H1 (cell line): Measurements from ENCODE around the gene CDH22. TPM values are rescaled to one million over a fixed set of nuclear protein-coding genes. Genes with fewer than 3 reads are reported as not detected.

Source experiments
- CTCF ChIA-PET: fragments of 300-600 bp; sonication (Branson Sonifier 250); formaldehyde crosslinking; loops from one replicate; lab custom pipeline; 2021; ENCODE audit not compliant: partially characterized antibody; lab: Charles Lee
- POLR2A ChIA-PET: fragments of 300-600 bp; sonication (Branson Sonifier 250); formaldehyde crosslinking; loops from one replicate; lab custom pipeline; 2021; ENCODE audit warnings: inconsistent platforms; ENCODE audit not compliant: partially characterized antibody; lab: Charles Lee
- DNase-seq, 2 experiments: peaks; one replicate each; pipeline versions ENCODE4 v3.0.0 to v3.0.0-alpha.2; 2010 to 2022; ENCODE audit warnings: low spot score in 2 of 2, low read depth in 1 of 2, mixed read lengths in 1 of 2
- FAIRE-seq: peaks from 2 replicates; lab custom pipeline; 2011; peaks lifted over from hg19 to GRCh38; lab: Jason Lieb, UNC
- H2AFZ ChIP-seq: 2 replicates; pipeline ENCODE4 v1.8.1; 2012; ENCODE audit warnings: low read length, inconsistent platforms
- H2AK5ac ChIP-seq: 2 replicates; pipeline ENCODE4 v1.6.1; 2013; ENCODE audit warnings: low read depth, low read length
- H2BK120ac ChIP-seq: replicated peaks from 2 replicates; pipeline ENCODE3; 2013; ENCODE audit warnings: low read depth, low read length, inconsistent platforms
- H2BK12ac ChIP-seq: 2 replicates; pipeline ENCODE4 v1.6.1; 2013; ENCODE audit warnings: low read depth, low read length
- H2BK15ac ChIP-seq: 2 replicates; pipeline ENCODE4 v1.6.1; 2013; ENCODE audit warnings: low read length
- H2BK20ac ChIP-seq: 2 replicates; pipeline ENCODE4 v1.6.1; 2013; ENCODE audit warnings: low read length
- H2BK5ac ChIP-seq: 2 replicates; pipeline ENCODE4 v1.6.1; 2013; ENCODE audit warnings: low read depth, low read length
- H3K14ac ChIP-seq: 2 replicates; pipeline ENCODE4 v1.6.1; 2013; ENCODE audit warnings: inconsistent platforms; ENCODE audit not compliant: insufficient read length
- H3K18ac ChIP-seq: 2 replicates; pipeline ENCODE4 v1.6.1; 2013; ENCODE audit warnings: low read length; ENCODE audit errors: extremely low read depth
- H3K23ac ChIP-seq: 2 replicates; pipeline ENCODE4 v1.6.1; 2013; ENCODE audit warnings: inconsistent platforms; ENCODE audit not compliant: insufficient read length
- H3K23me2 ChIP-seq: 2 replicates; pipeline ENCODE4 v1.6.1; 2013; ENCODE audit warnings: low read depth, low read length
- H3K27ac ChIP-seq: 2 replicates; pipeline ENCODE4 v1.6.1; 2011; ENCODE audit warnings: low read depth, low read length, inconsistent platforms
- H3K27me3 ChIP-seq, 4 experiments: replicated peaks in 1 of 4; 1 replicate in 1 of 4; 2 replicates in 3 of 4; pipeline versions ENCODE4 v1.6.1 to v1.8.1; 2011 to 2013; ENCODE audit warnings: low read length in 3 of 4, mild to moderate bottlenecking in 3 of 4, inconsistent platforms in 2 of 4, mixed read lengths in 2 of 4, moderate library complexity in 1 of 4; ENCODE audit not compliant: control insufficient read depth in 3 of 4, insufficient read depth in 3 of 4; ENCODE audit errors: extremely low read depth in 1 of 4
- H3K36me3 ChIP-seq, 4 experiments: 2 replicates each; pipeline versions ENCODE4 v1.6.1 to v1.8.1; 2011 to 2013; ENCODE audit warnings: mild to moderate bottlenecking in 4 of 4, low read length in 3 of 4, moderate library complexity in 2 of 4, control low read depth in 1 of 4, inconsistent platforms in 1 of 4; ENCODE audit not compliant: insufficient read depth in 4 of 4, control insufficient read depth in 2 of 4
- H3K4ac ChIP-seq: replicated peaks from 2 replicates; pipeline ENCODE3; 2013; ENCODE audit warnings: low read length, low read depth, mixed read lengths, inconsistent platforms; ENCODE audit not compliant: insufficient read length
- H3K4me1 ChIP-seq, 4 experiments: replicated peaks in 1 of 4; 1 replicate in 1 of 4; 2 replicates in 3 of 4; pipeline versions ENCODE4 v1.6.1 to v1.8.1; 2011 to 2013; ENCODE audit warnings: low read length in 3 of 4, inconsistent platforms in 2 of 4, mixed read lengths in 1 of 4; ENCODE audit not compliant: insufficient read depth in 4 of 4, control insufficient read depth in 3 of 4
- H3K4me2 ChIP-seq, 2 experiments: 2 replicates each; pipeline versions ENCODE4 v1.6.1 to v1.8.1; 2011 to 2013; ENCODE audit warnings: low read depth in 2 of 2, low read length in 2 of 2, control low read depth in 1 of 2, inconsistent platforms in 1 of 2, mild to moderate bottlenecking in 1 of 2; ENCODE audit not compliant: insufficient read depth in 1 of 2
- H3K4me3 ChIP-seq, 4 experiments: fragments of 200-600, 300-600 bp in 1 of 4; sonication (generic), shearing (Covaris generic), sonication (Bioruptor Twin) in 1 of 4; 2 replicates each; pipeline versions ENCODE4 v1.5.1 to v1.8.1; 2011 to 2016; ENCODE audit warnings: low read length in 4 of 4, low read depth in 3 of 4, control low read depth in 2 of 4, inconsistent platforms in 2 of 4, mild to moderate bottlenecking in 2 of 4, mixed read lengths in 1 of 4, moderate library complexity in 1 of 4; ENCODE audit not compliant: insufficient read depth in 2 of 4; ENCODE audit errors: extremely low read depth in 1 of 4
- H3K56ac ChIP-seq: replicated peaks from 2 replicates; pipeline ENCODE3; 2013; ENCODE audit warnings: low read depth, mild to moderate bottlenecking, mixed read lengths, low read length, inconsistent platforms; ENCODE audit not compliant: insufficient read length
- H3K79me1 ChIP-seq: 2 replicates; pipeline ENCODE4 v1.6.1; 2013; ENCODE audit warnings: low read depth, low read length, control low read depth
- H3K79me2 ChIP-seq, 2 experiments: 2 replicates each; pipeline versions ENCODE4 v1.6.1 to v1.8.1; 2012 to 2013; ENCODE audit warnings: low read length in 2 of 2, mild to moderate bottlenecking in 2 of 2, inconsistent platforms in 1 of 2; ENCODE audit not compliant: insufficient read depth in 2 of 2, control insufficient read depth in 1 of 2
- H3K9ac ChIP-seq, 4 experiments: replicated peaks in 1 of 4; 1 replicate in 1 of 4; 2 replicates in 3 of 4; pipeline versions ENCODE4 v1.6.1 to v1.8.1; 2011 to 2013; ENCODE audit warnings: low read depth in 3 of 4, low read length in 3 of 4, control low read depth in 2 of 4, mild to moderate bottlenecking in 2 of 4, moderate library complexity in 2 of 4, inconsistent platforms in 1 of 4; ENCODE audit errors: extremely low read depth in 1 of 4
- H3K9me3 ChIP-seq, 2 experiments: 2 replicates each; pipeline versions ENCODE4 v1.6.1 to v1.8.1; 2012 to 2013; ENCODE audit warnings: mild to moderate bottlenecking in 2 of 2, moderate library complexity in 2 of 2, control low read depth in 1 of 2, inconsistent platforms in 1 of 2, low read depth in 1 of 2, low read length in 1 of 2, mixed read lengths in 1 of 2; ENCODE audit not compliant: insufficient read depth in 2 of 2
- H4K20me1 ChIP-seq, 2 experiments: replicated peaks in 1 of 2; 2 replicates each; pipeline versions ENCODE3 to v1.8.1; 2011 to 2013; ENCODE audit warnings: inconsistent platforms in 2 of 2, low read length in 2 of 2, mild to moderate bottlenecking in 1 of 2; ENCODE audit not compliant: insufficient read depth in 2 of 2, control insufficient read depth in 1 of 2
- H4K5ac ChIP-seq: 2 replicates; pipeline ENCODE4 v1.6.1; 2013; ENCODE audit warnings: low read length, low read depth, mixed read lengths, inconsistent platforms; ENCODE audit not compliant: insufficient read length
- H4K8ac ChIP-seq: 2 replicates; pipeline ENCODE4 v1.8.0; 2013; ENCODE audit warnings: mild to moderate bottlenecking, moderate library complexity, low read length, inconsistent platforms; ENCODE audit not compliant: insufficient read depth; ENCODE audit errors: extremely low read depth
- H4K91ac ChIP-seq: replicated peaks from 2 replicates; pipeline ENCODE3; 2013; ENCODE audit warnings: low read length, mixed read lengths, inconsistent platforms; ENCODE audit not compliant: insufficient read length
- CTBP2 ChIP-seq: IDR thresholded peaks from 2 replicates; pipeline ENCODE4 v1.7.0; 2011; ENCODE audit warnings: borderline replicate concordance, mild to moderate bottlenecking, moderate library complexity, mixed read lengths, low read length; ENCODE audit not compliant: insufficient read depth, insufficient read length
- EZH2 ChIP-seq: fragments of 200-600 bp; sonication (generic); IDR thresholded peaks from 2 replicates; pipeline ENCODE4 v1.7.1; 2012; ENCODE audit warnings: low read depth, mild to moderate bottlenecking, moderate library complexity, low read length, inconsistent platforms; ENCODE audit not compliant: severe bottlenecking
- NRF1 ChIP-seq: IDR thresholded peaks from 2 replicates; pipeline ENCODE4 v1.6.1; 2011; ENCODE audit warnings: mild to moderate bottlenecking, low read depth, low read length, improper control_type of control experiment
- TCF12 ChIP-seq: IDR thresholded peaks from 2 replicates; pipeline ENCODE4 v1.6.1; 2011; ENCODE audit warnings: low read depth, mild to moderate bottlenecking, low read length
- TEAD4 ChIP-seq: IDR thresholded peaks from 2 replicates; pipeline ENCODE4 v1.6.1; 2012; ENCODE audit warnings: low read depth, low read length, inconsistent platforms, mixed read lengths
- whole genome bisulfite sequencing, 2 experiments: shearing (Covaris generic) in 1 of 2; methylation state at CpG; one replicate each; pipeline versions ENCODE4 v1.1.6 to v1.1.7; 2013 to 2015; ENCODE audit warnings: low lambda C conversion rate in 2 of 2, mixed read lengths in 2 of 2, inconsistent platforms in 1 of 2, low coverage in 1 of 2, missing lambda C conversion rate in 1 of 2; ENCODE audit not compliant: insufficient replicate concordance in 2 of 2, insufficient coverage in 1 of 2, insufficient read length in 1 of 2; ENCODE audit errors: extremely low coverage in 1 of 2, missing lambda C conversion rate in 1 of 2; 5-methylcytosine and 5-hydroxymethylcytosine counted together
- polyA plus RNA-seq, 7 experiments: library from polyadenylated mRNA; depleted of rRNA in 3 of 7; stranded (reverse) in 5 of 7; unstranded in 2 of 7; fragments of >200 nt in 5 of 7; fragments of 200-250 nt in 2 of 7; gene quantifications; 1 replicate in 5 of 7; 2 replicates in 1 of 7; 4 replicates in 1 of 7; pipeline versions ENCODE4 v1.2.1 to v1.2.3, GENCODE V29; 2011 to 2013; ENCODE audit warnings: missing spikeins in 2 of 7, mixed read lengths in 2 of 7
- total RNA-seq: library from RNA; stranded (reverse); fragmentation: NEBNext Ultra II Directional; extraction: Animal tissue kit (Norgen Biotek cat#: 25700); gene quantifications from 2 replicates; pipeline ENCODE4 v1.2.1, GENCODE V29; 2021

The CDH22 gene
- total and polyA plus RNA-seq, 2 of the 8 experiments (the other 6 are each of a cell fraction or from before 2014, with no cell fraction given): 0.35 to 0.39 TPM

- Histone ChIP-seq H3K4me2 (no peak overlapping the region), H3K27me3 (no peaks in the 10 kb centered on the region; a peak in 1 of 7 replicates), H3K79me2 (no peaks in the 10 kb centered on the region), H3K23ac (no peak overlapping the region), H3K4ac (no peak overlapping the region), H2BK5ac (no peak overlapping the region), H4K91ac (no peak overlapping the region), H3K79me1 (no peaks in the 10 kb centered on the region), H2BK20ac (no peak overlapping the region), H4K20me1 (peaks cover 0 to 2% of the 10 kb centered on the region in 2 experiments), H2AK5ac (no peak overlapping the region), H3K56ac (no peak overlapping the region), H3K14ac (no peak overlapping the region), H2BK120ac (no peak overlapping the region), H3K4me3 (no peak overlapping the region), H2AFZ (no peak overlapping the region), H2BK15ac (no peak overlapping the region), H2BK12ac (no peak overlapping the region), H3K9ac (no peak overlapping the region), H3K36me3 (no peaks in the 10 kb centered on the region), H4K5ac (no peak overlapping the region), H3K9me3 (no peaks in the 10 kb centered on the region), H3K4me1 (peaks cover 0 to 13% (median 5%) of the 10 kb centered on the region in 4 experiments; a peak in 5 of 7 replicates), H3K18ac (no peak overlapping the region), H3K27ac (no peak overlapping the region), H4K8ac (no peak overlapping the region), H3K23me2 (no peaks in the 10 kb centered on the region)
- POLR2A ChIA-PET: no interaction called here
- DNase-seq (no peak), FAIRE-seq (no peak)
- no peak for TF ChIP-seq CTBP2
- no peak for TF ChIP-seq TCF12
- TF ChIP-seq EZH2: no peak
- TF ChIP-seq NRF1: no peak
- TF ChIP-seq TEAD4: no peak
- CTCF ChIA-PET: interaction anchor here (0.8 to 1.1 kb wide), 3 partner anchors 36 to 138 kb away, joined by 3 to 4 read pairs (median 4); no protein-coding TSS in a partner anchor
- WGBS, 2 experiments: 77% methylated on average over 2 of the region's 2 CpGs; no CpG with 5 or more reads in 1 of the 2 experiments
Measured at GRCh38 chr20:46270977-46271744, 37.1 kb downstream of the CDH22 start.
